COLO668 (cell line): ENCODE results near the gene GOLGA6C.
A peak's percentile ranks its signal among the peaks of the same experiment; 100 is the strongest.
"Not testable (repeated sequence)": the region's sequence is repeated elsewhere in the genome, so short reads cannot be mapped to it uniquely, and the experiment has no call there.

ENCODE experiments used
- DNase-seq: peaks from one replicate; lab custom pipeline; 2025; ENCODE audit not compliant: unreplicated experiment; lab: John Stamatoyannopoulos, UW

The GOLGA6C gene

GRCh38 chr15:75252285-75252684, 5.8 kb upstream of the GOLGA6C start:
- DNase-seq: not testable (repeated sequence)

DNA sequence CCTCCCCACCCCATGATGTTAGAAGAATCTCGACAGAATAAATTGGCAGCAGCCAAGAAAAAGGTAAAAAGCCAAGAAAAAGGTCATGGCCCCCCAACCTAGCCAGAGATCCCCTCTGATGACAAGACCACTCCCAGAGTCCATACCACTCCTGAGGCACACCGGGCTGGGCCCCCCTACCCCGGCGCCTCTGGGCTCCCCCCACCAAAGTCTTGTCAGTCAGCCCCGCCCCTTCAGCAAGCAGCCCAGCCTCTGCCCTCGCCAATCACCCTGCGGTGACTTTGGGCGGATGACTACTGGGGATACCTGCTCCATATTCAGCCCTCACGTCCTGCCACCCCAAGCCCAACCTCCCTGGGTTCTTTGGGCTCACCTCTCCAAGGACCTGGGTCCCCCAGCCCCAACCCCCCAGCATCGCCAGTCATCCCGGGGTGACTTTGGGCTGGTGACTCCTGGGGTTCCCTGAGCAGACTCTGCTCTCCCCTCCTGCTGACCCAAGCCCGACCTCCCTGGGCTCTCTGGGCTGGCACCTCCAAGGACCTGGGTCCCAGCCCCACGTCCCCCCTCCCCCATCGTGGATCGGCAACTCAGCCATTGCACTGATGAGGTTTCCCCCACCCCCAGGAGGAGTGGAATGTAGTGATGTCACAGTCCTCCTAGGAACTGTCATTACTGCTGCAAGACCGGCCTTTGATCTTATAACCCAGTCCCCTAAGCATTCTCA, 648 bp downstream of the GOLGA6C start:
- DNase-seq: not testable (repeated sequence)

GRCh38 chr15:75259873-75260272, 1.7 kb downstream of the GOLGA6C start:
- not testable (repeated sequence) for DNase-seq

DNA sequence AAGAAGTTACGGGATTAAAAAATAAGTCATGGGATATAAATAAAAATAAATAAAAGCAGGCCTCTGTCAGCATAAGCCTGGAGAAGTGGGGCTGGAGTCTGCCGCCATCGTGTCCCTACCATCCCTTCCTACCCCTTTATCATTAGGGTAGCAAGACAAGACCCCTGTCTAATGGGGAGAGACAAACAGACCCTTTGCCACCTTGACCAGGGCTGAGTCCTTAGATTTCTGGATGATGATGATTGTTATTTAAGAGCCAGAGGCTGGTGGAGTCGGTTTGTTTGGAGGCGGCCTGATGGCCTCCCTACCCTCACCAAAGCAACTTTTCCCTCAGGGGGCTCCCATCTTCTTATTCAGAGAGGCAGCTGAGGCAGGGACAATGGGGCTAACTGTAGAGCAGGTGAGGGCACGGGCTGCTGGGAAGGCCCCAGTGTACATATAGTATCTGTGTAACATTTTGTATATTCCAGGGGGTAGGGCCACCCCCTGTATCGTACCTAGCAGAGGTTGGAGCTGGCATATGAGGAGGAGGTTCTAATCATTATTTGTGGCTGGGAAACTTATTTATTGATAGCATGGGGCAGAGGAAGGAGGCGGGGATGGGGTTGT, 15.7 kb downstream of the GOLGA6C start:
- DNase-seq: not testable (repeated sequence)

- DNase-seq: not testable (repeated sequence)
Measured at GRCh38 chr15:75274509-75275107, 16.5 kb downstream of the GOLGA6C start.

DNA sequence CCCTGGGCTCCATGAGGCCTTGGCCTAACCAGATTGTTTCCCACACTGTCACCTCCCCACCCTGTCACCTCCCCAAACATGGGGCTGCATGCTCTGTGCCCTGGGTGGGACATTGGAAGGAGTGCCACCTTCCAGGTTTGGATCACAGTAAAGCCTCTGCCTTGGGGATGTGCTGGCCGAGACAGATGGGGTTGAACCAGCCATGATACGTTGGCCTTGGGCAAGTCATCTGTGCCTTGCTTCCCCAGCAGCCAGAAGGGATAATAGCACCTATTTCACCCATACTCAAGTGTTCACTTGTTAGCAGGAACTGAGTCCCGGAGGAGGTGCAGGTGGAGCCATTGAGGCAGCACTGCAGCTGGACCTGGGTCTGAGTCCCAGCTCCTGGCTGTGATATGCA, 17.5 kb downstream of the GOLGA6C start:
- DNase-seq: not testable (repeated sequence)

DNA sequence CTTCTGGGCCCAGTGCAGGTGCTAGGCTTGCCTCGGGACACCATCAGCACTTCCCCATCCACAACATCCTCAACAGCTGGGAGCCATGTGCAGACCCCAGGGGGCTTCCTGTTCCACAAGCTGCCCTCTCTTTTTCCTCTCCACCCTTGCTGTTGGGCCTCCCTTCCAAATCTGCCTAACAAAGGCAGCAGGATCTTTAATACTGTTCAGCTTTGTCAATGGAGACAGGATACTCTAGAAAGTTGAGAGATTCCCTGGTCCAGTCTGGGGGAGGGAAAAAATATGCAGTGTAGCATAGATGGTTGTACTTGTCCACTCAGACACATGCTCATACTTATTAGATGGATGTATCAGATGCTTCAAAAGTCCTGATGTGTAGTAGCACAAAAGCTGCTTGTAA, 20.4 kb downstream of the GOLGA6C start:
- DNase-seq: not testable (repeated sequence)

GRCh38 chr15:75282572-75282971, 24.4 kb downstream of the GOLGA6C start, which contains the start of gene GOLGA6D:
GOLGA6D (plus strand) TSS chr15:75282835; CDS start chr15:75282876, 41 bp downstream.
- DNase-seq: not testable (repeated sequence)

DNA sequence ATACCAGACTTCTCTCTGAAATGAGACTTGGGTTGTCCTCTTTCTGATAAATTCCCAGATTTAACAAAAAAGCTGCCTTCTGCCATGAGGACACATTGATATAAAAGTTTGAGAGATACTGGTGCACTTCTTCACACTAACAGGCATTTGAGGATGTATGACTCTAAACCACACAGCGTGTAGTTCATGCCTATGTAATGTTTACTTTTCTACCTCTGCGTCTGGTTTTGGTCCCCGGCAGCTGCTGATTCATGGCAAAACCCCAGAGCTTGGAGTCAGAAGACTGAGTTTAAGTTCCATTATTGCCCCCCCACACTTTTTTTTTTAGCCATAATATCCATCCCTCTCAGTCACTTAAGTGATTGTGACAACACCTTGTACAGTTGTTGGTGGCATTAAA, 26.0 kb downstream of the GOLGA6C start:
- not testable (repeated sequence) for DNase-seq

GRCh38 chr15:75293660-75294059, 35.5 kb downstream of the GOLGA6C start:
- not testable (repeated sequence) for DNase-seq

DNA sequence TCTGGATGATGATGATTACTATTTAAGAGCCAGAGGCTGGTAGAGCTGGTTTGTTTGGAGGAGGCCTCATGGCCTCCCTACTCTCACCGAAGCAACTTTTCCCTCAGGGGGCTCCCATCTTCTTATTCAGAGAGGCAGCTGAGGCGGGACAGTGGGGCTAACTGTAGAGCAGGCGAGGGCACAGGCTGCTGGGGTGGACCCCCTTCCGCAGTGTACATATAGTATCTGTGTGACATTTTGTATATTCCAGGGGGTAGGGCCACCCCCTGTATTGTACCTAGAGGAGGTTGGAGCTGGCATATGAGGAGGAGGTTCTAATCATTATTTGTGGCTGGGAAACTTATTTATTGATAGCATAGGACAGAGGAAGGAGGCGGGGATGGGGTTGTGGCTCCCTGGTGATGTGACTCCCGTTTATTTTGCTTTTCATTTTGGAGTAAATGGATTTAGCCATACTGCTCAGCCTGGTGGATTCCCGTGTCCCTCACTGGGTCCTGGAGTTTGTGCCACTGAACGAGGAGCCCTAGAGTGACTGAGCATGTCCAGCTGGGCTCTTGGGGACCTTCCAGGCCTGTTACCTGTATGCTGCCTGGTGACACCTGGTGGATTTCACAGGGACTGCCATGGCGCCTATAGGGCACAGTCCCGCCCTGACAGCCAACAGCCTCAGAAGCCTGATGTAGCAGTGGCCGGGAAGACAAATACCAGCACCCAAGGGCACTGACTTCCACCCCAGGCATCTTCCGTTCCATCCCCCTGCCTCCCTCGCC, 40.6 kb downstream of the GOLGA6C start:
- not testable (repeated sequence) for DNase-seq

- DNase-seq: not testable (repeated sequence)
Measured at GRCh38 chr15:75299311-75299688, 41.2 kb downstream of the GOLGA6C start.

DNA sequence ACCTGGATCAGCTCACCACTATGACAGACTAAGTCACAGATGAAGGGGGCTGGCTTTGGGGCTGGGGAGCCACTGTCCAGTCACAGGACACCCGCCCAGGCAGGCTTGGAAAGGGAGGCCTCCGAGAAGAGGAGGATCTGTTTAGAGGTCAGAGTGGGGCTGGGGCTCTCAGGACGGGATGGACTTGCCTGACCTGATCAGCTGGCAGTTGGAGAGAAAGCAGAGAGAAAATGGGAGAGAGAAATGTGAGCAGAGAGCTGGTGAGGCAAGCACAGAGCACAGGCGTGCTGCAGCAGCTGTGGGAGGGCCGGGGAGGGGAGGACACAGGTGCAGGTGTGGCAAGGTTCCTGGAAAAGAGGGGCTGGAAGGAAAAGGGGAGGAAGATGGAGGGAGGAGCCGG, 41.9 kb downstream of the GOLGA6C start:
- DNase-seq: not testable (repeated sequence)

DNA sequence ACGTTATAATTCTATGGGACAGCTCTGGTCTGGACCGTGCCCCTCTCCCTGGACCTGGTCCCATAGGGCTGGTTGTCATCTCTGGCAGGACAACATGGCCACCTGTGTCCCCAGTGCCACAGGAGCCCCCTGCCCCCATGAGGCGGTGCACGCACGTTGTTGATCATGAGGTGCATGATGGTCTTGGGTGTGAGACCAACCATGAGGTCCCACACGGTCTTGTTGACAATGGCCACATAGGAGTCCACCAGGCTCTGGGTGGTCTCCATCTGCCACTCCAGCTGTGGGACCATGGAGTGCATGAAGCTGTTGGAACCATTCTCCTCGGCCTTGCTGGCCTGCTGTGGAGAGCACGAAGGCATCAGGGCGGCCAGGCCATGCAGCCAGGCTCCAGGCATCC, 44.2 kb downstream of the GOLGA6C start:
- DNase-seq: no peak

GRCh38 chr15:75302753-75303152, 44.6 kb downstream of the GOLGA6C start:
- DNase-seq: not testable (repeated sequence)

DNA sequence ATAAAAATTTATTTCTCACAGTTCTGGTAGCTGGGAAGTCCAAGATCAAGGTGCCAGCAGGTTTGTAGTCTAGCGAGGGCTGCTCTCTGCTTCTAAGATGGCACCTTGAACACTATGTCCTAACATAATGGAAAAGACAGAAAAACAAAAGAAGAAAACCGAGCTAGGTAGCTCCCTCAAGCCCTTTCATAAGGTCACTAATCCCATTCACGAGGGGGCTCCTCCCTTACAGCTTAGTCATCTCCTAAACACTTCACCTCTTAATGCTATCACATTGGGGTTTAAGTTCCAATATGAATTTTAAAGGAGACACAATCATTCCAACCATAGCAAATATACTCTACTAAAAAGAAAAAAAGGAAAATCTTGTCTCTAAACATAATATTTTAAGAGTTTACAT, 48.1 kb downstream of the GOLGA6C start:
- no peak for DNase-seq

DNA sequence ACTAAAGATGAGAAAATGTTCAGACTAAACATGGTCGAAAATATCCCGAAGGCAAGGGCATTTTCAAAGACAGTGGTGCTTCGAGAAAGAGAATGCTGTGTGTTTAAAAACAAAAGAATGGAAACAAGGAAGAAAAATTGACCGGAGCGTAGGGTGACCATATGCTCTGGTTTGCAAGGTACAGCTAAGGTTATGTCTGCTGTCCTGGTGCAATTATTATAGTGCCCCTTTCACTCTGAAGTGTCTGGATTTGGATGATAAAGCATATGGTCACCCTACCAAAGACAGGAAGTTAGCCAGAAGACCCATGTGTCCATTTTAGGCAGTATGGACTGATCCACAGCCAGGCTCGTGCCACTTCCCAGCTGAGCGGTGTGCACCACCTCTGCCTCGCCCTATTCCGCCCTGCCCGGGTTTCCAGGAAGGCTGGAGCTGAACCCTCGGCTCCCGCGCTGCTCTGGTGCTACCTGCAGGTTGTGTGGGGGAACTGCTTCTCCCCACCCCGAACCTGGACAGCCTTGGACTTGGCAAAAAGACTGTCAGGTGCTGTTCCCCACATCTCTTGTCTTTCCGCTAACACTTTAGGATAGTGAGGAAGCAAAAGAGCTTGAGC, 49.8 kb downstream of the GOLGA6C start:
- peak; percentile 61 for DNase-seq

GRCh38 chr15:75309711-75310110, 51.6 kb downstream of the GOLGA6C start:
- no peak for DNase-seq

DNA sequence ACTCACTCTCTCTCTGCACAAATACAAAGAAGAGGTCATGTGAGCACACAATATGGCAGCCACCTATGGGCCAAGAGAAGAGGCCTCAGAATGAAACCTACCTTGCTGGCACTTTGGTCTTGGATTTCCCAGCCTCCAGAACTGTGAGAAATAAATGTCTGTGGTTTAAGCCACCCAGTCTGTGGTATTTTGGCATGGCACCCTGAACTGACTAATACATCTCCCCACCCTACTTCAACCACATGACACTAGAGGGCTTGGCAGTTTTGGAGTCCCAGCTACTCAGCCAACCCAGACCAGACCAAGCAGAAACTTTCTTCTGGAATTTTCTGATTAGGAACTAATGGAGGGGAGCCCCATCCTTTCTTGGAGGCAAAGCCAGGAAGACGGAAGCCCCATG, 54.4 kb downstream of the GOLGA6C start:
- not testable (repeated sequence) for DNase-seq

DNA sequence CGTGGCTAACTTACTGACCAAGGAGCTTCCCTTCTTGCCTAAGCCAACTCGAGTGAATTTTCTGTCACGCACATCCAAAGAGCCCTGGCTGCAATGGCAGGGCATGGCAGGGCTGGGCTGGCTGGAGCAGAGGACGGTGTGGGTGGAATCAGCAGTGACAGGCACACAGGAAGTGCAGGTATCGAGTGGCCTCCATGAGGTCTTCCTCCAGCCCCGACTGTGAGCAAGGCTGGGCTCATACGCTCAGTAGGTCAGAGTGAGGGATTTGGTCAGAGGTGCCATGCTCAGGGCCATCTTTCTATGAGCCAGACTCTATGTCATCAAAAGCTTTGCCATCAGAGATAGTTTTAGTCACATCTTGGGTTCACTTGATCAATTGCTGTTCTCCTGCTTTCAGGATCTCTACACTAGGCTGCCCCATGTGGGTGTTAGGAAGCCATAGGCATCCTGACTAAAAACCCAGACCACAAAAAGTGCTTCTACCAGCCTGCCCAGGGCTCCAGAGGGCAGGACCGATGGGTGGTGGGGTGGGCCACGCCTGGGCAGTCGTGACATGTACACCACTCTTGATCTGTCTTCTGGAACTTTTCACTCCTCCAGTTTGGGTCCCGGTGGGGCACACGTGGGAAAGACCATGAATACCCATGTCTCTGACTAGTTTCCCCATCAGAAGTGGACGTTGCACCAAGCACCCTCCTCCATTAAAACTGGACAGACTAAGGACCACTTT, 55.1 kb downstream of the GOLGA6C start:
- DNase-seq: no peak
